Panc1 (cell line): ENCODE results near the gene TRAPPC10. TPM values are rescaled to one million over a fixed set of nuclear protein-coding genes. Genes with fewer than 3 reads are reported as not detected.

Experiments
- ATAC-seq: fragments of 200-7000 bp; cut with Tn5 transposase; 2 replicates; pipeline ENCODE4 v1.9.1; 2020; ENCODE audit warnings: mild to moderate bottlenecking, moderate library complexity
- BruUV-seq: library from RNA; stranded (reverse); fragments of 400-500 nt; replicated peaks from 2 replicates; lab custom pipeline; 2021; lab: Mats Ljungman, UMichigan
- CTCF ChIA-PET: fragments of 300-600 bp; sonication (Branson Sonifier 250); formaldehyde crosslinking; loops from one replicate; lab custom pipeline; 2022; ENCODE audit warnings: antibody characterized with exemption; lab: Charles Lee
- POLR2A ChIA-PET: fragments of 300-600 bp; sonication (Branson Sonifier 250); formaldehyde crosslinking; loops from one replicate; lab custom pipeline; 2022; ENCODE audit warnings: antibody characterized with exemption; lab: Charles Lee
- DNase-seq: peaks from one replicate; pipeline ENCODE4 v3.0.0-alpha.2; 2010; ENCODE audit warnings: low read depth, low spot score
- H3K27ac ChIP-seq: 2 replicates; pipeline ENCODE4 v1.5.1; 2011; ENCODE audit warnings: mild to moderate bottlenecking, low read length, inconsistent platforms
- H3K27me3 ChIP-seq: fragments of 200-500 bp; sonication (Bioruptor generic); 2 replicates; pipeline ENCODE4 v1.6.0; 2014; ENCODE audit warnings: low read length, inconsistent platforms; ENCODE audit not compliant: control insufficient read depth, insufficient read depth
- H3K36me3 ChIP-seq: fragments of 200-500 bp; sonication (Bioruptor generic); 2 replicates; pipeline ENCODE4 v1.5.1; 2014; ENCODE audit warnings: inconsistent platforms, mild to moderate bottlenecking, low read length, moderate library complexity; ENCODE audit not compliant: control insufficient read depth, insufficient read depth
- H3K4me1 ChIP-seq: 2 replicates; pipeline ENCODE4 v1.5.1; 2011; ENCODE audit warnings: inconsistent platforms, mild to moderate bottlenecking, low read length, moderate library complexity; ENCODE audit not compliant: control insufficient read depth, insufficient read depth
- H3K4me3 ChIP-seq, 2 experiments: 2 replicates each; pipeline ENCODE4 v1.5.1; 2011 to 2012; ENCODE audit warnings: low read depth in 2 of 2, low read length in 2 of 2, mild to moderate bottlenecking in 2 of 2, inconsistent platforms in 1 of 2, moderate library complexity in 1 of 2
- H3K9me3 ChIP-seq: fragments of 200-500 bp; sonication (Bioruptor generic); 2 replicates; pipeline ENCODE4 v1.5.1; 2014; ENCODE audit warnings: low read depth, mild to moderate bottlenecking, inconsistent platforms, low read length, moderate library complexity; ENCODE audit not compliant: control insufficient read depth, insufficient read depth
- CTCF ChIP-seq: fragments of 450-650 bp; IDR thresholded peaks from 2 replicates; pipeline ENCODE4 v1.5.1; 2017; ENCODE audit warnings: mild to moderate bottlenecking
- POLR2AphosphoS5 ChIP-seq: IDR thresholded peaks from 2 replicates; pipeline ENCODE4 v1.6.1; 2012; ENCODE audit warnings: mild to moderate bottlenecking, low read depth, low read length, moderate library complexity
- SIN3A ChIP-seq: IDR thresholded peaks from 2 replicates; pipeline ENCODE4 v1.6.1; 2012; ENCODE audit warnings: low read depth, mild to moderate bottlenecking, low read length, moderate library complexity, borderline replicate concordance; ENCODE audit not compliant: insufficient read depth
- TCF7L2 ChIP-seq: IDR thresholded peaks from 2 replicates; pipeline ENCODE4 v1.6.1; 2011; ENCODE audit warnings: mild to moderate bottlenecking, low read depth, low read length, inconsistent platforms
- in situ Hi-C: cut with HindIII; loops from 2 replicates; pipeline ENCODE4 v1.10.0; 2016; ENCODE audit warnings: low sequenced_read_pairs, low pct_unique_long_range_greater_than_20kb
- intact Hi-C: fragments of 100-400 bp; cut with micrococcal nuclease; formaldehyde crosslinking; loops from one replicate; pipeline ENCODE4 v1.10.0; 2022; ENCODE audit not compliant: unreplicated experiment
- total RNA-seq: library from RNA; stranded (reverse); gene quantifications from one replicate; pipeline ENCODE4 v1.2.1, GENCODE V29; 2021; ENCODE audit not compliant: unreplicated experiment
- TF ChIP-seq, protein P1 (sequence below), 2 experiments: IDR thresholded peaks; 2 replicates each; pipeline ENCODE4 v1.6.1; 2011 to 2012; ENCODE audit warnings: low read depth in 2 of 2, control low read depth in 1 of 2, low read length in 1 of 2, mild to moderate bottlenecking in 1 of 2, moderate library complexity in 1 of 2; ENCODE audit not compliant: insufficient read depth in 1 of 2

The TRAPPC10 gene
- total RNA-seq, 1 experiment from 2014 or later = 34.5 TPM

DNA sequence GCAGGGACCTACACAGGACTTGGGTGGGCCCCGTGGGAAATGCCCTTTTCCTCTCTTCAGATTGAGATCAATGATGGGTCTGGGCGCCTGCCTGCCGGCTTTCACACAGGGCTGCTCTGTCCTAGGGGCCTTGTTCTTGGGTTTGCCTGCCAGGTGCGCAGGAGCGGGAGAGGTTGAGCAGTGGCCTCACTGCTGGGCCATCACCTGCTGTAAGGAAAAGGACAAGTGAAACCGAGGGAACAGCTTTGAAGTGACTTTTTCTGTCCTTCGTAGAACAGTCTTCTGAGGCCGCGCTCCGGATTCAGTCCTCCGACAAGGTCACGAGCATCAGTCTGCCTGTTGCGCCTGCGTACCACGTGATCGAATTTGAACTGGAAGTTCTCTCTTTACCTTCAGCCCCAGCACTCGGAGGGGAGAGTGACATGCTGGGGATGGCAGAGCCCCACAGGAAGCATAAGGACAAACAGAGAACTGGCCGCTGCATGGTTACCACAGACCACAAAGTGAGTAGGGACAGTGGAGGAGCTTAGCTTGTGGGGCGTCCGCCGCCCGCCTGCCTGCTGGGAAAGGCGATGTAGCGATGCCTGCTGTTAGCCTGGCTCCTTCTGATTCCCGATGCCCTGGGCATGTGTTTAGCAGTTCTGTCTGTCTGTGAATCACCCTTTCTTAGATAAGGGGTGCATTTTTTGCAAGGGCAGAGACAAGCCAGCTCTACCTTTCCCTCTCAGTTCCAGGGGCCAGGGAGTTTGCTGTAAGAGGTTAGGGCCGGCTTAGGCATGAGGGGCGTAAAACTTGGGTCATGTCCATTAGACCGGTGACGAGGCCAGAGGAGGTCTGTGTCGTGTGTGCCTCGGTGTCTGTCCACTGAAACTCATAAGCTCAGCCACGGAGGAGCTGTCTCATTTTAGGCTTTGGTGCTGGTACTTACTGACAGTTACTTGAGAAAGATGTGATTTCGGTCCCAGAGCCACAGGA, 75.6 kb downstream of the TRAPPC10 start:
- intact Hi-C loops = no loop called here
- Histone ChIP-seq H3K4me3 (no peak overlapping the region), H3K36me3 (no peaks in the 10 kb centered on the region; the same call in none of the 2 replicates), H3K4me1 (no peaks in the 10 kb centered on the region), H3K27ac (no peak overlapping the region), H3K27me3 (no peaks in the 10 kb centered on the region), H3K9me3 (no peaks in the 10 kb centered on the region)
- ATAC-seq (no peak), DNase-seq (no peak)
- BruUV-seq = no TSS peak
- ChIA-PET CTCF (no interaction called here), POLR2A (no interaction called here)
- in situ Hi-C loops = no loop called here
- no peak for TF ChIP-seq TCF7L2
- no peak for TF ChIP-seq POLR2AphosphoS5
- TF ChIP-seq, protein P1, sequence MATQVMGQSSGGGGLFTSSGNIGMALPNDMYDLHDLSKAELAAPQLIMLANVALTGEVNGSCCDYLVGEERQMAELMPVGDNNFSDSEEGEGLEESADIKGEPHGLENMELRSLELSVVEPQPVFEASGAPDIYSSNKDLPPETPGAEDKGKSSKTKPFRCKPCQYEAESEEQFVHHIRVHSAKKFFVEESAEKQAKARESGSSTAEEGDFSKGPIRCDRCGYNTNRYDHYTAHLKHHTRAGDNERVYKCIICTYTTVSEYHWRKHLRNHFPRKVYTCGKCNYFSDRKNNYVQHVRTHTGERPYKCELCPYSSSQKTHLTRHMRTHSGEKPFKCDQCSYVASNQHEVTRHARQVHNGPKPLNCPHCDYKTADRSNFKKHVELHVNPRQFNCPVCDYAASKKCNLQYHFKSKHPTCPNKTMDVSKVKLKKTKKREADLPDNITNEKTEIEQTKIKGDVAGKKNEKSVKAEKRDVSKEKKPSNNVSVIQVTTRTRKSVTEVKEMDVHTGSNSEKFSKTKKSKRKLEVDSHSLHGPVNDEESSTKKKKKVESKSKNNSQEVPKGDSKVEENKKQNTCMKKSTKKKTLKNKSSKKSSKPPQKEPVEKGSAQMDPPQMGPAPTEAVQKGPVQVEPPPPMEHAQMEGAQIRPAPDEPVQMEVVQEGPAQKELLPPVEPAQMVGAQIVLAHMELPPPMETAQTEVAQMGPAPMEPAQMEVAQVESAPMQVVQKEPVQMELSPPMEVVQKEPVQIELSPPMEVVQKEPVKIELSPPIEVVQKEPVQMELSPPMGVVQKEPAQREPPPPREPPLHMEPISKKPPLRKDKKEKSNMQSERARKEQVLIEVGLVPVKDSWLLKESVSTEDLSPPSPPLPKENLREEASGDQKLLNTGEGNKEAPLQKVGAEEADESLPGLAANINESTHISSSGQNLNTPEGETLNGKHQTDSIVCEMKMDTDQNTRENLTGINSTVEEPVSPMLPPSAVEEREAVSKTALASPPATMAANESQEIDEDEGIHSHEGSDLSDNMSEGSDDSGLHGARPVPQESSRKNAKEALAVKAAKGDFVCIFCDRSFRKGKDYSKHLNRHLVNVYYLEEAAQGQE (IDR thresholded peaks at IDR 0.05; ENCODE audit: insufficient read depth in 1 of 2, low read depth in 2 of 2, low read length in 1 of 2) = no peak
- no peak for TF ChIP-seq SIN3A
- TF ChIP-seq CTCF = no peak

DNA sequence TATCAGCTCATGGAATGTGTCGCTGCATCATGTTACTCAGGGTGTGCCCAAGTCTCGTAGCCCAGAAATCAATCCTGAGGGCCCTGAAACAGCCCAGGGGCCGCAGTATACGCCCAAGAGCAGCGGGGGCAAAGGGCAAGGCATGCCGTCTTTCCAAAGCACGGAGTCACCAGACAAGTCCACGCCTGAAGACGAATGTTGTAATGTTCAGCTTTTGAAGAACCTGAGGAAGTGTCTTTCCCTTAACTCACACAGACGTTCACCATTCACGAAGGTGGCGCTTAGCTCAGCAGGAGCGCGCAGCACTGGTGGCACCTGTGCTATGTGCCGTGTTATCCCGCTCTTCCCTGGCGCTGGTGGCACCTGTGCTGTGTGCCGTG, 76.3 kb downstream of the TRAPPC10 start:
- H3K27ac ChIP-seq = no peak overlapping the region
- DNase-seq (no peak), ATAC-seq (no peak)
- intact Hi-C loops (no loop called here), in situ Hi-C loops (no loop called here)
- no peaks in the 10 kb centered on the region for H3K4me1 ChIP-seq
- H3K9me3 ChIP-seq = no peaks in the 10 kb centered on the region
- H3K4me3 ChIP-seq = no peak overlapping the region
- no peaks in the 10 kb centered on the region for H3K27me3 ChIP-seq
- no peaks in the 10 kb centered on the region; the same call in none of the 2 replicates for H3K36me3 ChIP-seq
- CTCF ChIA-PET = no interaction called here
- no peak for TF ChIP-seq POLR2AphosphoS5
- TF ChIP-seq CTCF = no peak
- no peak for TF ChIP-seq TCF7L2
- TF ChIP-seq SIN3A = no peak
- TF ChIP-seq, protein P1 (IDR thresholded peaks at IDR 0.05; ENCODE audit: insufficient read depth in 1 of 2, low read depth in 2 of 2, low read length in 1 of 2) = no peak
- BruUV-seq = no TSS peak
- POLR2A ChIA-PET = no interaction called here
